Measurements from ENCODE around the gene ST3GAL3.

ST3GAL3 gene

DNA sequence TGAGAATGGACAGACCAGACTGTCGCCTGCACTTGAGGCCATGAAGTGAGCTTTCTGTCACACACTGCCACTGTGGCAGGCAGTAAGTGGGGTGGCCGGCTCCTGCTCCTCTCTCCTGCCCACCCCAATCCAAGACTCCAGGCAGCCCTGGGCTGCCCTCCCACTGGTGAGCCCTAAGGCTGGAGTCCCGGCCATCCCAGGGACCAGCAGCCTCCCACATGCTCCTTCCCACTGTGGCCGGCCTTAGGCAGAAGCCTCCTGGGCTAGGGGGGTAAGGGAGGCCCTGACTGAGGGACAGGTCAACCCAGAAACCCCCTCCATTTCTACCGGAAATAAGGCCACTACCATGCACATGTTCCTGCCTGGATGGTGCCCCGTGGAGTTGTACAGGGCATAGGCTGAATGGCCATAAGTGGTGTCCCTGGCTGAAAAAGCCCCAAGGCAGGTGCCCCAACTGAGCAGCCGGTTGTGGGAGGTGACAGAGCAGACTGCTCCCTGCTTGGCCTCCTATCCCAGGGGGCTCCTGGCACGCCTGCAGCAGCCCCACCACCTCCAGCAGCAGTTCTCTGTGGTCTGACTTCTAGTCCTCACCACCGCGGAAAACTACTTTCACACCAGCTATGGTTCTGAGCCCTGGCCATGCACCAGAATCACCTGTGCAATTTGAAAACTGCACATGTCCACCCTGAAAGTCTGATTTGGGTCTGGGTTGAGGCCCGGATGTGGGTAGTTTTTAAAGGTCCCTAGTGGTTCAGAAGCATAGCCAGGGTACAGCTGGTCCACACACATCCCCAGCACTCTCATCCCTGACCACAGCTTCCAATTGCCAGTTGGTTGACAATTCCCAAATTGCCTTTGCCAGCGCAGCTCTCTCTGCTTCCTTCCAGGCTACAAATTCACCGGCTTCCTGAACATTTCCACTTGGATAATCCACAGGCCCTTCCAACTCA is 224.7 kb downstream of the ST3GAL3 start:
- Histone ChIP-seq H3K9ac (ENCODE audit: low read length) (no peak overlapping the region), H3K4me3 (ENCODE audit: low read length) (no peak overlapping the region), H3K27me3 (ENCODE audit: control insufficient read depth, insufficient read depth, low read length) (peaks cover 34% of the 10 kb centered on the region), H3K9me3 (ENCODE audit: control insufficient read depth, low read length) (no peaks in the 10 kb centered on the region), H3K36me3 (ENCODE audit: control insufficient read depth, insufficient read depth, low read length) (no peaks in the 10 kb centered on the region), H3K4me1 (ENCODE audit: control insufficient read depth, insufficient read depth, low read length) (peaks cover 32% of the 10 kb centered on the region)

DNA sequence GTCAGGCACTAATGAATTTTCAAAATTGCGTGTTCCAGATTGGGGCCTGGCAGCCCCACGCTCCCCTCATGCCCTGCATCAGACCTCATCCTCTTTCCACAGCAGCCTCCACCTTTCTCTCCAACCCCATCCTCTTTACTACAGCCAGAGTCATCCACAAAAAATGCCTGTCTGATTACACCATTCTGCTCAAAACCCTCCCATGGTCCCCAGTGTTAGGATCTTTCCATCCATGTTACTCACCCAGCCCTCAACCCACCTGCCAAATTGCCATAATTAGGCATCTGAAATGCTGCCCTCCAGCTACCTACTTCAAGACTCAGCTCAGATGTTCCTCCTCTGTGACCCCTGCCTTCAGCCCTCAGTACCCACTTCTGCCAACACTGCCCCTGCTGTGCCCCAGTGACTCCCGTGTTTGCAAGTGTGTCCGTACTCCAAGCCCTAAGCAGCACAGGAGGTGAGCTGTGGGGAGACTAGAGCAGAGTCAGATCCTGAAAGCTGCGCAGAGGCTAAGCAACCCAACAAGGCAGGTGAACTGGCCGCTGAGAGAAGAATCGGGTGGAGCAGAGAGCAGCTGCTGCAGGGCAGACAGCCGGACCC is 225.6 kb downstream of the ST3GAL3 start:
- H3K4me1 ChIP-seq (ENCODE audit: control insufficient read depth, insufficient read depth, low read length): peaks cover 33% of the 10 kb centered on the region
- H3K4me3 ChIP-seq (ENCODE audit: low read length): no peak overlapping the region
- peaks cover 34% of the 10 kb centered on the region for H3K27me3 ChIP-seq (ENCODE audit: control insufficient read depth, insufficient read depth, low read length)
- peak overlapping the region; percentile 57 for H3K9ac ChIP-seq (ENCODE audit: low read length)
- H3K9me3 ChIP-seq (ENCODE audit: control insufficient read depth, low read length): no peaks in the 10 kb centered on the region
- no peaks in the 10 kb centered on the region for H3K36me3 ChIP-seq (ENCODE audit: control insufficient read depth, insufficient read depth, low read length)

DNA sequence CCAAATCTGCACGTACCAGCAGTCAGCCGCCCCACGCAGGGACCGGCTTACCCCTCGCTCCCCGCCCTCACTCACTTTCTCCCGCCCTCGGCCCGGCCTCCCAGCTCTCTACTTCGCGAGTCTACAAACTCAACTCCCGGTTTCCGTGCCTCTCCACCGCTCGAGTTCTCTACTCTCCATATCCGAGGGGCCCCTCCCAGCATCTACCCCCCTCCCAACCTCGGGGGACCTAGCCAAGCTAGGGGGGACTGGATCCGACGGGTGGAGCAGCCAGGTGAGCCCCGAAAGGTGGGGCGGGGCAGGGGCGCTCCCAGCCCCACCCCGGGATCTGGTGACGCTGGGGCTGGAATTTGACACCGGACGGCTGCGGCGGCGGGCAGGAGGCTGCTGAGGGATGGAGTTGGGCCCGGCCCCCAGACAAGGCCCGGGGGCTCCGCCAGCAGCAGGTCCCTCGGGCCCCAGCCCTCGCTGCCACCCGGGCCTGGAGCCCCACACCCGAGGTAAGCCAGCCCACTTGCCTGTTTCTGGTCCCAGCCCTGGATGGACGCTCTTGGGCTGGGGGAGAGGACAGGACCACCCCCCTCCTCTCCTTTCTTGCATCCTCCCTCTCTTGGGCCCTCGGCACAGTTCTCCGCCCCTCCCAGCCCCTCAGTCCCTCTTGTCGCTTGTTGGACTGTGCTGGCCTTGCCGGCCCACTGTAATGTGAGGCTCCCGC is 226.2 kb downstream of the ST3GAL3 start, which contains the start of gene ARTN:
Gene ARTN, plus strand, starts transcription at position 416 of the 715 bp plus-strand sequence. CDS start 1,856 bp downstream, outside the sequence.
- H3K4me3 ChIP-seq (ENCODE audit: low read length): no peak within 1 kb of the TSS
- H3K9me3 ChIP-seq (ENCODE audit: control insufficient read depth, low read length): no peaks in the 10 kb centered on the region
- H3K27me3 ChIP-seq (ENCODE audit: control insufficient read depth, insufficient read depth, low read length): peaks cover 34% of the 10 kb centered on the region
- H3K9ac ChIP-seq (ENCODE audit: low read length): peak within 1 kb of the TSS; percentile 57
- H3K4me1 ChIP-seq (ENCODE audit: control insufficient read depth, insufficient read depth, low read length): peaks cover 33% of the 10 kb centered on the region
- H3K36me3 ChIP-seq (ENCODE audit: control insufficient read depth, insufficient read depth, low read length): no peaks in the 10 kb centered on the region

GRCh38 chr1:43934101-43934985 is 227.0 kb downstream of the ST3GAL3 start:
- Histone ChIP-seq H3K4me1 (ENCODE audit: control insufficient read depth, insufficient read depth, low read length) (peaks cover 33% of the 10 kb centered on the region), H3K4me3 (ENCODE audit: low read length) (no peak overlapping the region), H3K9me3 (ENCODE audit: control insufficient read depth, low read length) (no peaks in the 10 kb centered on the region), H3K36me3 (ENCODE audit: control insufficient read depth, insufficient read depth, low read length) (no peaks in the 10 kb centered on the region), H3K9ac (ENCODE audit: low read length) (peak overlapping the region; percentile 57), H3K27me3 (ENCODE audit: control insufficient read depth, insufficient read depth, low read length) (peaks cover 34% of the 10 kb centered on the region)

DNA sequence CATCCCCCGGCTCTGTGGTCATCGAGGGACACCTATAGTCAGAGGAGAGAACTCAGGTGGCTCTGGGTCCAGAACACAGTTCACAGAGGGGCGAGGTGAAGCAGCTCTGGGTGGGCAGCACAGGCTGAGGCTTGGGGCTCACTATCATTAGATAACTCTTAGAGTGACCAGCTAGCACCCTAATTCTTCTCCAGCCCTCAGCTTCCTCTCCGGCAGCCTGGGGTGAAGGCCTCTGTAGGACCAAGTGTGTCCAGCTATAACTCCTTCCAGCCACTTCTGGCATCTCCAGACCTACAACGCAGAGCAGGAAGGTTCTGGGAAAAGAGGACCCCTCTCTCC is 227.6 kb downstream of the ST3GAL3 start:
- peaks cover 33% of the 10 kb centered on the region for H3K4me1 ChIP-seq (ENCODE audit: control insufficient read depth, insufficient read depth, low read length)
- no peaks in the 10 kb centered on the region for H3K9me3 ChIP-seq (ENCODE audit: control insufficient read depth, low read length)

DNA sequence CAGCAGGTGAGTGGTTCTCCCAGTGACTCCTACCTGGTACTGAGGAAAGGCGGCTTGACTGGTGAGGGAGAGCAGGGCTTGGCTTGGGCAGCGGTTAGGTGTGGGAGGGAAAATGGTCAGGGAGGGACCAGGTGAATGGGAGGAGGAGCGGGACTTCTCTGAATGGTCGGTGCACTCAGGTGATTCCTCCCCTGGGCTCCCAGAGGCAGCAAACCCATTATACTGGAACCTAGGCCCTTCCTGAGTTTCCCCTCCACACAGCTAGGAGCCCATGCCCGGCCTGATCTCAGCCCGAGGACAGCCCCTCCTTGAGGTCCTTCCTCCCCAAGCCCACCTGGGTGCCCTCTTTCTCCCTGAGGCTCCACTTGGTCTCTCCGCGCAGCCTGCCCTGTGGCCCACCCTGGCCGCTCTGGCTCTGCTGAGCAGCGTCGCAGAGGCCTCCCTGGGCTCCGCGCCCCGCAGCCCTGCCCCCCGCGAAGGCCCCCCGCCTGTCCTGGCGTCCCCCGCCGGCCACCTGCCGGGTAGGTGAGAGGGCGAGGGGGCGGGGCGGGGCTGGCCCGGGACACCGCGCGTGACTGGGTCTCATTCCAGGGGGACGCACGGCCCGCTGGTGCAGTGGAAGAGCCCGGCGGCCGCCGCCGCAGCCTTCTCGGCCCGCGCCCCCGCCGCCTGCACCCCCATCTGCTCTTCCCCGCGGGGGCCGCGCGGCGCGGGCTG is 228.5 kb downstream of the ST3GAL3 start:
- Histone ChIP-seq H3K4me1 (ENCODE audit: control insufficient read depth, insufficient read depth, low read length) (peaks cover 33% of the 10 kb centered on the region), H3K9me3 (ENCODE audit: control insufficient read depth, low read length) (no peaks in the 10 kb centered on the region), H3K27me3 (ENCODE audit: control insufficient read depth, insufficient read depth, low read length) (peaks cover 34% of the 10 kb centered on the region), H3K36me3 (ENCODE audit: control insufficient read depth, insufficient read depth, low read length) (no peaks in the 10 kb centered on the region), H3K4me3 (ENCODE audit: low read length) (no peak overlapping the region), H3K9ac (ENCODE audit: low read length) (no peak overlapping the region)

More for the DNA sequence above, 227.6 kb downstream of the ST3GAL3 start:
- H3K4me3 ChIP-seq (ENCODE audit: low read length): no peak overlapping the region
- H3K9ac ChIP-seq (ENCODE audit: low read length): peak overlapping the region; percentile 22
- H3K36me3 ChIP-seq (ENCODE audit: control insufficient read depth, insufficient read depth, low read length): no peaks in the 10 kb centered on the region
- peaks cover 34% of the 10 kb centered on the region for H3K27me3 ChIP-seq (ENCODE audit: control insufficient read depth, insufficient read depth, low read length)

DNA sequence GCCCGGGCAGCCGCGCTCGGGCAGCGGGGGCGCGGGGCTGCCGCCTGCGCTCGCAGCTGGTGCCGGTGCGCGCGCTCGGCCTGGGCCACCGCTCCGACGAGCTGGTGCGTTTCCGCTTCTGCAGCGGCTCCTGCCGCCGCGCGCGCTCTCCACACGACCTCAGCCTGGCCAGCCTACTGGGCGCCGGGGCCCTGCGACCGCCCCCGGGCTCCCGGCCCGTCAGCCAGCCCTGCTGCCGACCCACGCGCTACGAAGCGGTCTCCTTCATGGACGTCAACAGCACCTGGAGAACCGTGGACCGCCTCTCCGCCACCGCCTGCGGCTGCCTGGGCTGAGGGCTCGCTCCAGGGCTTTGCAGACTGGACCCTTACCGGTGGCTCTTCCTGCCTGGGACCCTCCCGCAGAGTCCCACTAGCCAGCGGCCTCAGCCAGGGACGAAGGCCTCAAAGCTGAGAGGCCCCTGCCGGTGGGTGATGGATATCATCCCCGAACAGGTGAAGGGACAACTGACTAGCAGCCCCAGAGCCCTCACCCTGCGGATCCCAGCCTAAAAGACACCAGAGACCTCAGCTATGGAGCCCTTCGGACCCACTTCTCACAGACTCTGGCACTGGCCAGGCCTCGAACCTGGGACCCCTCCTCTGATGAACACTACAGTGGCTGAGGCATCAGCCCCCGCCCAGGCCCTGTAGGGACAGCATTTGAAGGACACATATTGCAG is 229.3 kb downstream of the ST3GAL3 start:
- H3K36me3 ChIP-seq (ENCODE audit: control insufficient read depth, insufficient read depth, low read length): no peaks in the 10 kb centered on the region
- peaks cover 34% of the 10 kb centered on the region for H3K27me3 ChIP-seq (ENCODE audit: control insufficient read depth, insufficient read depth, low read length)
- H3K9me3 ChIP-seq (ENCODE audit: control insufficient read depth, low read length): no peaks in the 10 kb centered on the region
- no peak overlapping the region for H3K4me3 ChIP-seq (ENCODE audit: low read length)
- H3K9ac ChIP-seq (ENCODE audit: low read length): peak overlapping the region; percentile 25
- peaks cover 33% of the 10 kb centered on the region for H3K4me1 ChIP-seq (ENCODE audit: control insufficient read depth, insufficient read depth, low read length)

- Histone ChIP-seq H3K4me1 (ENCODE audit: control insufficient read depth, insufficient read depth, low read length) (peaks cover 33% of the 10 kb centered on the region), H3K27me3 (ENCODE audit: control insufficient read depth, insufficient read depth, low read length) (peaks cover 31% of the 10 kb centered on the region), H3K36me3 (ENCODE audit: control insufficient read depth, insufficient read depth, low read length) (no peaks in the 10 kb centered on the region), H3K9ac (ENCODE audit: low read length) (peak overlapping the region; percentile 25), H3K9me3 (ENCODE audit: control insufficient read depth, low read length) (no peaks in the 10 kb centered on the region), H3K4me3 (ENCODE audit: low read length) (no peak overlapping the region)
These were observed 230.0 kb downstream of the ST3GAL3 start for GRCh38 chr1:43937179-43937865.

DNA sequence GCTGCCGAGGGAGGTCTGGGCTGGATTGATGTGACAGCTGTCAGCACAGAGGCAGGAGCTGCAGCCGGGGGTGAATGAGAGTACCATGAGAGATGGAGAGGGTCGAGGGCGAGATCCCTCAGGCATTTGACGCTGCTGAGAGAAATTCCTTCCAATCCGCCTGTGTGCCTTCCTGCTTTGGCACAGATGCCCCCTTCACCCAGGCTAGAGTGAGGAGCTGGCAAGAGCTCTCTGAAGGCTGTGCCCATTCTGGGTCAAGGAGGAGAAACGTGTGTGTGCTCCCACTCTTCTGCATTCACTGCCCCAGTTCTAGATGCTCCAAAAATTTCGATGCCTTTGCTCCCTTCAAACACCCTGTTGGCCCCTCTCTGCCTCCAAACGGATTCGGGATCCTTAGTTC is 231.0 kb downstream of the ST3GAL3 start:
- H3K27me3 ChIP-seq (ENCODE audit: control insufficient read depth, insufficient read depth, low read length): peaks cover 20% of the 10 kb centered on the region
- no peak overlapping the region for H3K4me3 ChIP-seq (ENCODE audit: low read length)
- no peak overlapping the region for H3K9ac ChIP-seq (ENCODE audit: low read length)
- H3K9me3 ChIP-seq (ENCODE audit: control insufficient read depth, low read length): no peaks in the 10 kb centered on the region
- peaks cover 29% of the 10 kb centered on the region for H3K4me1 ChIP-seq (ENCODE audit: control insufficient read depth, insufficient read depth, low read length)
- no peaks in the 10 kb centered on the region for H3K36me3 ChIP-seq (ENCODE audit: control insufficient read depth, insufficient read depth, low read length)

- Histone ChIP-seq H3K9ac (ENCODE audit: low read length) (no peak overlapping the region), H3K36me3 (ENCODE audit: control insufficient read depth, insufficient read depth, low read length) (no peaks in the 10 kb centered on the region), H3K27me3 (ENCODE audit: control insufficient read depth, insufficient read depth, low read length) (peaks cover 14% of the 10 kb centered on the region)
These were observed 231.7 kb downstream of the ST3GAL3 start for GRCh38 chr1:43938892-43939587.

More at GRCh38 chr1:43938892-43939587, 231.7 kb downstream of the ST3GAL3 start:
- Histone ChIP-seq H3K4me3 (ENCODE audit: low read length) (no peak overlapping the region), H3K9me3 (ENCODE audit: control insufficient read depth, low read length) (no peaks in the 10 kb centered on the region), H3K4me1 (ENCODE audit: control insufficient read depth, insufficient read depth, low read length) (peaks cover 22% of the 10 kb centered on the region)
